Measurements from ENCODE around the gene SLC9A3. TPM values are rescaled to one million over a fixed set of nuclear protein-coding genes. Genes with fewer than 3 reads are reported as not detected.

Gene SLC9A3
- polyA plus RNA-seq, 3 donors: 42.2 to 47.4 (median 42.9) TPM

DNA sequence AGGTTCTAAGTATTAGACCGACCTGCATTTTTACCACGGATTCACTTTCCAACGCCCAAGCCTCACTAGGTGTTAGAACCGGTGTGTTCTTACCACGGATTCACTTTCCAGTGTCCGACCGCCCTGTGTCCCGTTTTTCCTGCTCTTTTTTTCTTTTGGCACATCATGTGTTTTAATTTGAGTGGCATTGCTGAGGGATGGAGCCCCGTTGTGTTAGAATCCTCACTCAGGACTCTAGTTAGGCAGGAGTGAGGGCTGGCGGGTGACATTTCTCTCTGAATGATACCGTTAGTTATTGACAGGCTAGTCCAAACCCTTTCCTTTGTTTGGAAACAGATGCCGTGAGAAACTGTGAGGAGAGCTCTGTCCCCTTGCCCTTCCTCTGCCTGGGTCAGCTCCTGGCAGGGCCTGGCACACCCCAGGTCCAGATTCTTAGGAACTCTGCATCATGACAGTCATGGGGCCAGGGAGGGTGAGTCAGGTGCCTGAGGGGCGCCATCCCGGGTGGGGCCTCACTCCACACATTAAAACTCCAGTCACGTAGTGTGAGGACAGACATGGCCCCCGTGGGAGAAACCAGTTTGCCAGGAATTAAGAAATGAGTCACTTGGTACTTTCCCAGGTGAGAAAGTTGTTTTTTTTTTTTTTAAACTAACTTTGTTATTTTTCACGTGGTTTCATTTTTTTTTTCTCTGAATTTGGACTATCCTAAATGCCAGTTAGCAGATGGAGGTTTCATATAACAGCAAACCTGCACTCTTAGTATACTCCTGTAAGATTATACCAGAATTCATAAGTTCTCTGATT lies 65.5 kb downstream of the SLC9A3 start:
- DNase-seq (ENCODE audit: extremely low read depth in 1 of 11, low read depth in 9 of 11, low spot score in 4 of 11): no peak

DNA sequence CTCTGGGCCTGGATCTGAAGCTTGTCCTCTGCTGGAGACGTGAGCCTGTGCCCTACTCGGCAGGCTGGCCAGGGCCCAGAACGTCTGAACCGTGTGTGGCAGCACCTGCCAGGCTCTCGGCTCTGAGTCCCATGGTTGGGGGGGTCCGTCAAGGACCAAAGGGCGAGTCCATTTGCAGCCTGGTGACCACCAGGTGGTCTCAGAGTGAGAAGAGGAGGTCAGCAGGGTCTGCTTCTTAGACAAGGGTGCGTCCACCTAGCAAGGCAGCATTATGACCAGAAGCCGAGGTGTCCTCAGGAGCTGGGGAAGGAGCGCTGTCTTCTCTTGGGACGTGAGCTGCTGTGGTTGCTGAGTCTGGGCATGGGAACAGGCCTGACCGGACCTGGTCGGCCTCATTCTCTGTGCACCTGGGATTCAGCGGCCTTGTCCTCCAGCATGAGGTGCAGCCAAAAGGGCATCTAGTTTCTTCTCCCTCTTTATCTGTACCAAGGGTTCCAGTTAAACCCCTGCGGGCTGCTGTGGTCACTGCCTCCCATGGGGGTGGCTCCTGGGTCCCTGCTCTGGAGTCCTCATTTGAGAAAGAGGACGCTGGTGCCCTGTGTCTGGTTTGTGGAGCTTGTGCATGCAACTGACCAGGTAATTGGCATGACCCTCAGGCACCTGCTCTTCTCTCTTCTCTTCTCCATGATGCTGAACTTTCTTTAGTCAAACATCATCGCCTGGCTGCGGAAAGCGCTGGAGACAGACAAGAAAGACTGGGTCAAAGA lies 66.9 kb downstream of the SLC9A3 start:
- DNase-seq (ENCODE audit: extremely low read depth in 1 of 11, low read depth in 9 of 11, low spot score in 4 of 11): no peak

DNA sequence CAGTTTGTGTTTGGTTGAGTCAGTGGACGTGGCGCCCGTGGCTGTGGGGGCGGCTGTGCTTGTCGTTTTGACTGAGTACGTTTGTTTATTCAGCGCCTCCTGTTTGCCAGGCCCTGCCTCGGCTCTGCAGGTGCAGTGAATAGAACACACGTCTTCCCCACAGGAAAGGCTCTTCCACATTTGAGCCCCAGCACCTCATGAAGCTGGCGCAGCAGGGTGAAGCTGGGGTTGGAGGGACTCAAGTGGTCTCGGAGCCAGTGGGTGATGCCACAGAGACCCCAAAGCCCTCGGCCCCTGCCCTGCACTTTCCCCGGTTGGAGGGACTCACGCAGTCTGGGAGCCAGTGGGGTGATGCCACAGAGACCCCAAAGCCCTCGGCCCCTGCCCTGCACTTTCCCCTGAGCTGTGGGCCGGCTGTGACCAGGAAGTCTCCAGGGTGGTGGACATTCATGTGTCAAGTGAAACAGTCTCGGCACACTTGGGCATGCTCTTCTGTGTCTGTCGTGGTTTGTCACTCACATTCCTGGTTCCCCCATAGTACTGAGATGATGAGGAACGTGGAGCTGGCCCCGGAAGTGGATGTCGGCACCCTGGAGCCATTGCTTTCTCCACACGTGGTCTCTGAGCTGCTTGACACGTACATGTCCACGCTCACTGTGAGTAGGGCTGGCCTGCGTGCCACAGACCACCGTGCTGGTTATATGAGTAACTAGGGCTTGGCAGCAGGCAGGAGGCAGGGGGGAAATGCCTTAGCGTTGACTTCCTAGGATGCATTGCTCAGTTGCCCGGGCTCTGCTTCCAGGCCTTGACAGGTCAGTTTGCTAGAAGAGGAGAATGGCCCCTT lies 67.7 kb downstream of the SLC9A3 start:
- DNase-seq (ENCODE audit: extremely low read depth in 1 of 11, low read depth in 9 of 11, low spot score in 4 of 11): no peak

DNA sequence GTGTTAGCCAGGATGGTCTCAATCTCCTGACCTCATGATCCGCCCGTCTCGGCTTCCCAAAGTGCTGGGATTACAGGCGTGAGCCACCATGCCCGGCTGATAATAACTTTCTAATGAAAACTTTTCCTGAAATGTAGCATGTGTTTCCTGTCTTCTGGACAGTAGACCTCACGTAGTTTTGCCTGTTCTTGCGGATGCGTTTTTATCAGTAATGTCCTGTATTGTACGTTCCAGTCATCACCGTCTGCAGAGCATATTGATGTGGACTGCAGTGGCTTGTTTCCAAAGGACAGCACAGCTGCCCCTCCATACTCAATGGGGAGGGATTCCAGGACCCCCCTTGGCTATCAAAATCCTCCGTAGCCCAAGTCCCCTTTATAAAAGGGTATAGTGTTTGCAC lies 68.4 kb downstream of the SLC9A3 start:
- no peak for DNase-seq (ENCODE audit: extremely low read depth in 1 of 11, low read depth in 9 of 11, low spot score in 4 of 11)

DNA sequence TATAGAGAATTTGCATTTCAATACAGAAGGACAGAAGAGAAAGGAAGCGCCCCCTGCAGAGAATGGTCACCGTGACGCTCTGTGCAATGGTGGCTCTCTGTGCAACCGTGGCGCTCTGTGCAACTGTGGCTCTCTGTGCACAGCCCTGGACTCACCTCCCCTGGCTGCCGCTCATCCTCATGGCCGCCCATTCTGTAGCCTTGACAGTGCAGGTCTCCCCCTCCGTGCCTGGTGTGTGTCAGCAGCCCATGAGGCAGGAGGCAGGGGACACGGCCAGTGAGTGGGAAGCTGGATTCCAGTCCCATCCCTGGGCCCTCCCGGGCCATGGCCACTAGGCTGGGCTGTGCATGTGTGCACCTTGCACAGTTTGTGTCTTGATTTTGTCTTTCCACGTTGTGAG lies 69.3 kb downstream of the SLC9A3 start:
- no peak for DNase-seq (ENCODE audit: extremely low read depth in 1 of 11, low read depth in 9 of 11, low spot score in 4 of 11)

DNA sequence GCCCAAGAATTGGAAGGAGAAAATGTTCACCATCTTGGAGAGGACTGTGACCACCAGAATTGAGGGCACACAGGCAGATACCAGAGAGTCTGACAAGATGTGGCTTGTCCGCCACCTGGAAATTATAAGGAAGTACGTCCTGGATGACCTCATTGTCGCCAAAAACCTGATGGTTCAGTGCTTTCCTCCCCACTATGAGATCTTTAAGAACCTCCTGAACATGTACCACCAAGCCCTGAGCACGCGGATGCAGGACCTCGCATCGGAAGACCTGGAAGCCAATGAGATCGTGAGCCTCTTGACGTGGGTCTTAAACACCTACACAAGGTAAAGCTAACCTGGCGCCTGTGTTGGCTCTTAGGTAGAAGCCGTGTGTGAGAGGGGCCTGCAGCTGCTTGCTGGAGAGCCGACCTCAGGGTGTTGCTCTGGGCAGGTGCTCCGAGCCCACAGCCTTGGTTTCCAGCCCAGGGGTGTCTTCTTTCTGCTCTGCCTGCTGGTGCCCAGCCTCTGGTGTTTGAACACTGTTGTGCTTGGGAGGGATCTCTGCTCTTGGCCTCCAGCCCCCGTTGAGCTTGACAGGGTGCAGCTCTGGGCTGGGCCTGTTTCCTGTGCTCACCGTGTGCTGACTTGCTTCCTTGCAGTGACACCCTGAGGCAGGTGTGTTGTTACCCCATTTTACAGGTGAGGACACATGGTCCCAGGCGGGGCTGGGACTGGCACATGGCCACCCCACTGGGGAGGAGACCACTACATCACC lies 70.3 kb downstream of the SLC9A3 start:
- DNase-seq (ENCODE audit: extremely low read depth in 1 of 11, low read depth in 9 of 11, low spot score in 4 of 11): no peak

DNA sequence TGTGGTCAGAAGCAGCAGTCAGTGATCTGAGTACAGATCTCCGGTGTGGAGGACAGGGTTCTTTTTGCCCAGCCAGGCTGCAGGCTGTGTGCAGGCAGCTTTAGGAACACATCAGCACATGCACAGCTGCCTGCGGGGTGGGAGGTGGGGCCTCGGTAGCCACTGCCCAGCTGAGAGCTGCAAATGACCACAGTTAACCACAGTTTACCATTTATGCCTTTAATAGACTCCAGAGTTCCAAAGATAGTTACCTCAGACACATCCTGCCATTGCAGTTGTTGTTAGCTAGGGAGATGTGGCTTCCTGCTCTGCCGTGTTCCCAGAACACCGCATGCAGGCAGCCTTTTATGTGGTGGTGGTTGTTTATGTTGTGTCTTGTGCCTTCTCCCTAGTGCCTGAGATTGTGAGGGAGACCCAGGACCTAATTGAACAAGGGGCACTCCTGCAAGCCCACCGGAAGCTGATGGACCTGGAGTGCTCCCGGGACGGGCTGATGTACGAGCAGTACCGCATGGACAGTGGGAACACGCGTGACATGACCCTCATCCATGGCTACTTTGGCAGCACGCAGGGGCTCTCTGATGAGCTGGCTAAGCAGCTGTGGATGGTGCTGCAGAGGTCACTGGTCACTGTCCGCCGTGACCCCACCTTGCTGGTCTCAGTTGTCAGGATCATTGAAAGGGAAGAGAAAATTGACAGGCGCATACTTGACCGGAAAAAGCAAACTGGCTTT lies 71.1 kb downstream of the SLC9A3 start:
- DNase-seq (ENCODE audit: extremely low read depth in 1 of 11, low read depth in 9 of 11, low spot score in 4 of 11): no peak

DNA sequence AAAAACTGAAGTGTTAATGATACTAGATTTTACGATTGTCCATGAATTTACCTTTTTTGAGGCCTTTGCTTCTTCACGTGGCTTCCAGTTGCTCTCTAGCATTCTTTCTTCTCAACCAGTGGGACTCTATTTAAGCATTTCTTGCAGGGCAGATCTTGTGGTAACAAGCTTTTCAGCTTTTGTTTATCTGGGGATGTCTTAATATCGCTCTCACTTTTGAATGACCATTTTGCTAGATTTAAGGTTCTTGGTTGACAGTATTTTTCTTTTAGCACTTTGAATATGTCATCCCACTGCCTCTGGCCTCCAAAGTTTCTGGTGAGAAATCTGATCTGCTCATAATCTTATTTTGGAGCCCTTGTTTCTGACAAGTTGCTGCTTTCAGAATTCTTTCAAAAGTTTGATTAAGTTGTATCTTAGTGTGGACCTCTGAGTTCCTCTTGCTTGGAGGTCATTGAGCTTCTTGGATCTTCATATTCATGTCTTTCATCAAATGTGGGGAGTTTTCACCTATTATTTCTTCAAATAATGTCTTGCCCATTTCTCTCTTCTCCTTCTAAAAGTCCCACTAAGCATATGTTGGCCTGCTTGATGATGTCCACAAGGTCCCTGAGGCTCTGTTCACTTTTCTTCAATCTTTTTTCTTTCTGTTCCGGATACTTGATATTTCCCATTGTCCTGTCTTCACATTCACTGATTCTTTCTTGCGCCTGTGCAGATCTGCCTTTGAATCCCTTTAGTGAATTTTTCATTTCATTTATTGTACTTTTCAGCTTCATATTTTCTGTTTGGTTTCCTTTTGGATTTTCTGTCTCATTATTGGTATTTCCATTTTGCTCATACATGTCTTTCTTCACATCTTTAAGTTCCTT lies 72.4 kb downstream of the SLC9A3 start:
- no peak for DNase-seq (ENCODE audit: extremely low read depth in 1 of 11, low read depth in 9 of 11, low spot score in 4 of 11)

DNA sequence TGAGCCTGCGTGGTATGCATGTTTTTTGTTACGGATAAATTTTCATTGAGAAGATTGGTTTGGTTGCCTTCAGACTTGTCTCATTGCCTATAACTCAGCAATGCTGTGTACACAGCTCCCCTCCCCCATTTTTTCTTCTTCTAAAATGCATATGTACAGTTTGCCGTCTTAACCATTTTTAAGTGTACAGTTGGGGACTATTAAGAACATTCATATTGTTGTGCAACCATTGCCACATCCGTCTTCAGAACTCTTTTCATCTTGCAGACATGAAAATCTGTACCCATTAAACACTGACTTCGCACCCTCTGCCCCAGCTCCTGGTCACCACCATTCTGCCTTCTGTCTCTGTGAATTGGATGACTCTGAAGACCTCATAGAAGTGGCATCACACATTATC lies 75.1 kb downstream of the SLC9A3 start:
- no peak for DNase-seq (ENCODE audit: extremely low read depth in 1 of 11, low read depth in 9 of 11, low spot score in 4 of 11)

DNA sequence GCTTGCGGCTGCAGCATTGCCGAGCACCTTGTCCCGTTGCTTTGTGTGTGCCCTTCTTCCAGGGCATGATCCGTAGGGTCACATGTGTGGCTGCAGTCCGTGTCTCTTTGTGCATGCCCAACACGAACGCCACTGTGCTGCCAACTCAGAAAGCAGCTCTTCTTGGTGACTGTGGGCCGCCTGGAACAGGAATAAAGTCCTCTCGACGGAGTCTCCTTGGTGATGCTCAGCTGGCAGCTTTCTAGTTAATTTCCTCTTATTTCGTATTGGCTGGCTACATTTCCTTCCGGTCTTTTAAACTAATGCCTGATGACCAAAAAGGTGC lies 75.5 kb downstream of the SLC9A3 start:
- DNase-seq (ENCODE audit: extremely low read depth in 1 of 11, low read depth in 9 of 11, low spot score in 4 of 11): no peak

DNA sequence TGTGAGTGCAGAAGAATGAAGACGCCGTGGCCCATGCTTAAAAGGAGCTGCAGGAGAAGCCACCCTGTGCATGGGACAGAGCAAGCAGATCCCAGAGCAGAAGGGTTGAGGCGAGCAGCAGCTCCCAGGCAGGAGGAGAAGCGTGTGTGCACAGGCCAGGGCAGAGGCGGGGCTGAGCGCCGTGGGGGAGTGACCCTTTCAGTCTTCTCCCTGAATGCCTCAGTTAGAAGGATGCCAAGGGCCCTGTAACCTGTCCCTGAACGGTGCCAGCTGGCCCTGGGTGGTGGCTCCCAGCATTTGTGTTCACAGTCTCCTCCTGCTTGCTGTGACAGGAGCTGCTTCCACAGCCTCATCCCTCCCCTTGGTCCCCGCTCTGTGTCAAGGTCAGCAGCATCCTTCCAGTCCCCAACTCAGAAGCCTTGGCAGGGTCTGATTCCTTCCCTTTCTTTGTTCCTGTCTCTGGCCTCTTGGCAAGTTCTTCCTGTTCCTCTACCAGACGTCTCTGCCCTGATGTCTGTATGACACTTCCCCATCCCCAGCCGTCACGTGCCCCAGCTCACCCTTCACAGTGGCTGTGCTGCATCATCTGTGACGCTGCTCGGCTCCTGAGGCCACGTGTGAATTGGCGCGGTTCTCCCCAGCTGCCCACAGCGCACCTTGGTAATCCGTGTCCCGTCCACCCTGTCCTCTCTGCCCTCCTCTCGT lies 76.0 kb downstream of the SLC9A3 start:
- no peak for DNase-seq (ENCODE audit: extremely low read depth in 1 of 11, low read depth in 9 of 11, low spot score in 4 of 11)

DNA sequence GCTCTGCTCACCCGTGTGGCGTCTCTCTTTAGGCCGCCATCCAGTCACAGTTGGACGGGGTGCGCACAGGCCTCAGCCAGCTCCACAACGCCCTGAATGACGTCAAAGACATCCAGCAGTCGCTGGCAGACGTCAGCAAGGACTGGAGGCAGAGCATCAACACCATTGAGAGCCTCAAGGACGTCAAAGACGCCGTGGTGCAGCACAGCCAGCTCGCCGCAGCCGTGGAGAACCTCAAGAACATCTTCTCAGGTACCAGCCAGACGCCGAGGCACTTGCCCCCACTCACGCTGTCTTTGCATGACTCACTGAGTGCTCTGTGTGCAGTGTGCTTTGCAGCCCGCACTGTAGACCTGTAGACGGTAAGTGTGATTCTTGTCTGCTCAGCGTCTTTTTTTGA lies 76.7 kb downstream of the SLC9A3 start:
- DNase-seq (ENCODE audit: extremely low read depth in 1 of 11, low read depth in 9 of 11, low spot score in 4 of 11): no peak

DNA sequence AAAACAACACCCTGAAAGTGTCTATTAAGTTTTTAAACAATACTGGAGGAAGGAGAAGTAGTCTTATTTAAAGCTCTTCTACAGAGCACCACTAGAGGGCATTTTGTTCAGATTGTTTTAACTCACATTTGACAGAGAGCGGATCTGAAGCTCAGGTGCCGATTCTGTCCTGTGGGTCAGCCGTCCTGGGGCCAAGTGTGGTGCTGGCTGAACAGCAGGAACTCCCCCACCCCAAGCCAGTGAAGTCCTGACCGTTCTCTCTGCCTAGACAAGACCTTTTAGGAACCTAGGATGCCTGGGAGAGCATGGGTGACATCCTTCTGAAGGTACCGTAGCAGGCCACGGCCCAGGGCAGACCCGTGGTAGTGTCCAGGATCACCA lies 77.4 kb downstream of the SLC9A3 start:
- DNase-seq (ENCODE audit: extremely low read depth in 1 of 11, low read depth in 9 of 11, low spot score in 4 of 11): no peak

DNA sequence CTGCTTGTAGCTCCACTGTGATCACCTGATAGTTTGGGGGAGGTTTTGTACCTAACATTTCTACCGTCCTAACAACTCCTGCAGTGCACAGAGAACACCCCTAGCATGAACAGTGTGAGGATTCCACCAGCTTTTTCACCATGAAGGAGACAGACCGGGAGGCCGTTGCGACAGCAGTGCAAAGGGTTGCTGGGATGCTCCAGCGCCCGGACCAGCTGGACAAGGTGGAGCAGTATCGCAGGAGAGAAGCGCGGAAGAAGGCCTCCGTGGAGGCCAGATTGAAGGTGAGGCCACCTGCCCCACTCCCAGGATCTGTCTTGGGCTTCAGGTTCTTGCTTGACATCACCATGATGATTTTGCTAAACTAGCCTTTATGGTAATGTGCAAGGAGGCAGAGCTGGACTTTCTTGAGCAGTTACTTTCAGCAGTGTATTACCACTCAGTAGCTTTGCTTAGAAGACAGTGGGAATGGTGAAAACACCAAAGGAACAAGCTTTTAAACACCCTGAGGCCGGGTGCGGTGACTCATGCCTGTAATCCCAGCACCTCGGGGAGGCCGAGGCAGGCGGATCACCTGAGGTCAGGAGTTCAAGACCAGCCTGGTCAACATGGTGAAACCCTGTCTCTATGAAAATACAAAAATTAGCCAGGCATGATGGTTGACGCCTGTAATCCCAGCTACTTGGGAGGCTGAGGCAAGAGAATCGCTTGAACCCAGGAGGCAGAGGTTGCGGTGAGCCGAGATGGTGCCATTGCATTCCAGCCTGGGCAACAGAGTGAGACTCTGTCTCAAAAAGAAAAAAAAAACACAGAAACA lies 78.0 kb downstream of the SLC9A3 start:
- DNase-seq (ENCODE audit: extremely low read depth in 1 of 11, low read depth in 9 of 11, low spot score in 4 of 11): no peak

DNA sequence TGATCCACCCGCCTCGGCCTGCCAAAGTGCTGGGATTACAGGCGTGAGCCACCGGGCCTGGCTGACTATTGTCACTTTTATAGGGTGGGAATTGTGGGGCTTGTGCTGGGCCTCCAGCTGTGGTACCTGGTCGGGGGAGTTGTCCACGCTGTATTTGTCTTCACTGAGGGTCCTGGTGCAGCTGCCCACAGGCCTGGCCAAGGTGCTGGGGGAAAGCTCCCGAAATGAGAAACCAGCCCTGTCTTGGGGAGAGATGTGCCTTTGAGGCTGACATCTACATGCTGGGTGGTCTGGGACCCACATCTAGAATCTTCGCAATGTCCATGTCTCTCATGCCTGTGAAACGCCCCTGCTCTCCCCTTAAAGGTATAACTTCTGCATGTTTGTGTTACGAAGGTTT lies 78.7 kb downstream of the SLC9A3 start:
- DNase-seq (ENCODE audit: extremely low read depth in 1 of 11, low read depth in 9 of 11, low spot score in 4 of 11): no peak

DNA sequence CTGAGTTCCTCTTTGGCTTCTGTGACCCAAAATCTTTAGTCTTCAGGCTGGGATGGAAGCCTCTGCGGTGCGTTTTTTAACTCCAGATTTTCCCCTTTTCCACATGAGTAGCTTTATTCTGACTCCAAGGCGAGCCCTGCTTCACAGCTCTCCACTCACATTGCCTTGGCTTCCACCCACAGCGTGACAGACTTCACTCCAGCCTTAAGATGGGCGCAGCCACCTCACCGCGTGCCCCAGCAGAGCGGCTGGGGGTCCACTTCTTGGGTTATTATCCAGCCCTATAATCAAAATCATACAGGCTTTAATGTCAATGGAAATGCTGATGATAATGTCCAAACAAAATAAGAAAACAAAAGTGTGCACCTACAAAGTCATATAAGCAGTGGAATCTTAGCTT lies 80.0 kb downstream of the SLC9A3 start:
- no peak for DNase-seq (ENCODE audit: extremely low read depth in 1 of 11, low read depth in 9 of 11, low spot score in 4 of 11)
